ENCODE data around the gene NFE2L2. TPM values are rescaled to one million over a fixed set of nuclear protein-coding genes. Genes with fewer than 3 reads are reported as not detected.

Gene NFE2L2
- total RNA-seq, 6 experiments from 2014 or later: 27.9 to 83.6 (median 35.6) TPM

- no peak for DNase-seq
- no peak overlapping the region for H3K27ac ChIP-seq
These were observed 21.6 kb upstream of the NFE2L2 start for GRCh38 chr2:177285892-177286715.

GRCh38 chr2:177284531-177284930, 20.0 kb upstream of the NFE2L2 start:
- intact Hi-C loops (cut with DNase I): no loop called here
- WGBS (ENCODE audit: insufficient coverage, low coverage, low lambda C conversion rate, missing lambda C conversion rate): 98% methylated on average over 3 of the region's 3 CpGs
- no peak for DNase-seq
- TF ChIP-seq CTCF (IDR thresholded peaks at IDR 0.05) (no peak), POLR2A (IDR thresholded peaks at IDR 0.05) (no peak)
- Histone ChIP-seq H3K27me3 (no peaks in the 10 kb centered on the region), H3K4me3 (no peak overlapping the region), H3K4me1 (peaks cover 0 to 27% (median 10%) of the 10 kb centered on the region in 4 donors), H3K9me3 (no peaks in the 10 kb centered on the region), H3K27ac (no peak overlapping the region), H3K36me3 (no peaks in the 10 kb centered on the region)
- no peak for ATAC-seq

More at GRCh38 chr2:177285892-177286715, 21.6 kb upstream of the NFE2L2 start:
- Histone ChIP-seq H3K36me3 (no peaks in the 10 kb centered on the region), H3K9me3 (no peaks in the 10 kb centered on the region), H3K4me1 (peaks cover 0 to 35% (median 10%) of the 10 kb centered on the region in 4 donors), H3K27me3 (no peaks in the 10 kb centered on the region), H3K4me3 (no peak overlapping the region)
- ATAC-seq: no peak
- WGBS (ENCODE audit: insufficient coverage, low coverage, low lambda C conversion rate, missing lambda C conversion rate): 69% methylated on average over 2 of the region's 2 CpGs
- intact Hi-C loops (cut with DNase I): no loop called here
- TF ChIP-seq POLR2A (IDR thresholded peaks at IDR 0.05): no peak
- TF ChIP-seq CTCF (IDR thresholded peaks at IDR 0.05): no peak

GRCh38 chr2:177283906-177284305, 19.4 kb upstream of the NFE2L2 start:
- 79% methylated on average over 4 of the region's 4 CpGs for WGBS (ENCODE audit: insufficient coverage, low coverage, low lambda C conversion rate, missing lambda C conversion rate)
- intact Hi-C loops (cut with DNase I): no loop called here
- Histone ChIP-seq H3K4me1 (peaks cover 0 to 27% (median 10%) of the 10 kb centered on the region in 4 donors), H3K4me3 (no peak overlapping the region), H3K27me3 (no peaks in the 10 kb centered on the region), H3K36me3 (no peaks in the 10 kb centered on the region), H3K9me3 (no peaks in the 10 kb centered on the region), H3K27ac (peak overlapping the region in 1 of 3 donors; percentile 92)
- TF ChIP-seq CTCF (IDR thresholded peaks at IDR 0.05): no peak
- no peak for TF ChIP-seq POLR2A (IDR thresholded peaks at IDR 0.05)
- DNase-seq (no peak), ATAC-seq (no peak)

- ATAC-seq: peak in 2 of 4 donors; percentile 9 to 59
- WGBS (ENCODE audit: insufficient coverage, low coverage, low lambda C conversion rate, missing lambda C conversion rate): 89% methylated on average over 5 of the region's 5 CpGs
- TF ChIP-seq POLR2A (IDR thresholded peaks at IDR 0.05): no peak
- no peak for TF ChIP-seq CTCF (IDR thresholded peaks at IDR 0.05)
- no peaks in the 10 kb centered on the region for H3K27me3 ChIP-seq
- no peak overlapping the region for H3K4me3 ChIP-seq
- no peak for DNase-seq
- intact Hi-C loops (cut with DNase I): no loop called here
- H3K4me1 ChIP-seq: peaks cover 0 to 27% (median 10%) of the 10 kb centered on the region in 4 donors
- H3K27ac ChIP-seq: peak overlapping the region; percentile 34 to 92 (median 37)
- H3K36me3 ChIP-seq: no peaks in the 10 kb centered on the region
- no peaks in the 10 kb centered on the region for H3K9me3 ChIP-seq
These were observed 18.5 kb upstream of the NFE2L2 start for GRCh38 chr2:177282787-177283572.
